SK-N-SH (cell line): ENCODE measurements around the gene OGFOD3.

Experiments
- CHD2 ChIP-seq: fragments of 150-350 bp; IDR thresholded peaks from 2 replicates; pipeline ENCODE4 v1.6.1; 2018; ENCODE audit warnings: low read length; ENCODE audit not compliant: partially characterized antibody
- CTCF ChIP-seq: fragments of 200-600 bp; sonication (generic); IDR thresholded peaks from 2 replicates; pipeline ENCODE4 v1.6.1; 2017; ENCODE audit warnings: antibody characterized with exemption, mild to moderate bottlenecking, moderate library complexity
- EP300 ChIP-seq, 2 experiments: IDR thresholded peaks; 2 replicates each; pipeline versions ENCODE4 v1.4.0 to v1.6.1; 2012; ENCODE audit warnings: borderline replicate concordance in 1 of 2, low read depth in 1 of 2, low read length in 1 of 2
- FOXM1 ChIP-seq: IDR thresholded peaks from 2 replicates; pipeline ENCODE4 v1.4.0; 2012; ENCODE audit warnings: low read depth, mild to moderate bottlenecking
- GATA2 ChIP-seq: sonication (generic); formaldehyde crosslinking; IDR thresholded peaks from 2 replicates; pipeline ENCODE4 v1.5.0; 2020; ENCODE audit warnings: mild to moderate bottlenecking, missing genetic modification reagents
- JUND ChIP-seq: IDR thresholded peaks from 2 replicates; pipeline ENCODE4 v1.4.0; 2012
- MEF2A ChIP-seq: IDR thresholded peaks from 2 replicates; pipeline ENCODE4 v1.4.0; 2012; ENCODE audit warnings: low read depth, borderline replicate concordance
- MXI1 ChIP-seq: IDR thresholded peaks from 2 replicates; pipeline ENCODE4 v1.6.1; 2012; ENCODE audit warnings: mild to moderate bottlenecking, low read depth, low read length, improper control_type of control experiment
- POLR2AphosphoS5 ChIP-seq: IDR thresholded peaks from 2 replicates; pipeline ENCODE4 v1.6.1; 2012; ENCODE audit warnings: low read depth, low read length
- SIN3A ChIP-seq: IDR thresholded peaks from 2 replicates; pipeline ENCODE4 v1.6.1; 2012; ENCODE audit warnings: low read depth, mild to moderate bottlenecking, low read length, moderate library complexity, borderline replicate concordance
- SMC3 ChIP-seq: IDR thresholded peaks from 2 replicates; pipeline ENCODE4 v1.6.1; 2012; ENCODE audit warnings: low read depth, low read length, improper control_type of control experiment
- USF1 ChIP-seq: IDR thresholded peaks from 2 replicates; pipeline ENCODE4 v1.4.0; 2012; ENCODE audit warnings: low read depth, borderline replicate concordance
- USF2 ChIP-seq: fragments of 150-350 bp; IDR thresholded peaks from 2 replicates; pipeline ENCODE4 v1.6.1; 2017; ENCODE audit warnings: antibody characterized with exemption, low read length, low read depth, borderline replicate concordance
- YY1 ChIP-seq: IDR thresholded peaks from 2 replicates; pipeline ENCODE4 v1.4.0; 2012; ENCODE audit warnings: low read depth, mild to moderate bottlenecking

- no peak for TF ChIP-seq CTCF
- no peak for TF ChIP-seq POLR2AphosphoS5
- no peak for TF ChIP-seq YY1
- TF ChIP-seq SIN3A: no peak
- TF ChIP-seq USF1: no peak
- no peak for TF ChIP-seq SMC3
- no peak for TF ChIP-seq EP300 (IDR thresholded peaks at IDR 0.05; ENCODE audit: borderline replicate concordance in 1 of 2, low read depth in 1 of 2, low read length in 1 of 2)
- no peak for TF ChIP-seq CHD2
- no peak for TF ChIP-seq MEF2A
- TF ChIP-seq FOXM1: no peak
- no peak for TF ChIP-seq JUND
- no peak for TF ChIP-seq USF2
- TF ChIP-seq MXI1: no peak
- no peak for TF ChIP-seq GATA2 (CRISPR knock-in tag)
These were observed 62.5 kb downstream of the OGFOD3 start for GRCh38 chr17:82355770-82356427.
